D721Med (cell line): Measurements from ENCODE around the gene BACH2.

Experiments
- DNase-seq: peaks from one replicate; pipeline ENCODE4 v3.0.0; 2011; ENCODE audit warnings: low spot score; ENCODE audit not compliant: insufficient read length
- FAIRE-seq: peaks from 2 replicates; lab custom pipeline; 2011; peaks lifted over from hg19 to GRCh38; lab: Jason Lieb, UNC
- CTCF ChIP-seq: IDR thresholded peaks from 2 replicates; pipeline ENCODE4 v1.5.1; 2012; ENCODE audit warnings: mild to moderate bottlenecking, control low read depth; ENCODE audit not compliant: insufficient read depth; ENCODE audit errors: missing control alignments

Gene BACH2

GRCh38 chr6:90315354-90315950, 18.8 kb upstream of the BACH2 start:
- TF ChIP-seq CTCF = no peak
- no peak for FAIRE-seq
- DNase-seq = no peak

- FAIRE-seq = no peak
- no peak for DNase-seq
- no peak for TF ChIP-seq CTCF
These were observed 17.9 kb upstream of the BACH2 start for GRCh38 chr6:90314514-90314913.

GRCh38 chr6:90311569-90311968, 14.9 kb upstream of the BACH2 start:
- no peak for TF ChIP-seq CTCF

GRCh38 chr6:90305800-90306448, 9.3 kb upstream of the BACH2 start:
- no peak for TF ChIP-seq CTCF
- no peak for DNase-seq
- FAIRE-seq = no peak

More at GRCh38 chr6:90311569-90311968, 14.9 kb upstream of the BACH2 start:
- DNase-seq (no peak), FAIRE-seq (no peak)

- TF ChIP-seq CTCF = no peak
- FAIRE-seq = no peak
- no peak for DNase-seq
These were observed 7.7 kb upstream of the BACH2 start for GRCh38 chr6:90304308-90304707.

- no peak for FAIRE-seq
- no peak for TF ChIP-seq CTCF
- no peak for DNase-seq
These were observed 6.4 kb upstream of the BACH2 start for GRCh38 chr6:90303039-90303438.

- no peak for TF ChIP-seq CTCF
- DNase-seq = no peak
- no peak for FAIRE-seq
These were observed 5.7 kb upstream of the BACH2 start for GRCh38 chr6:90302320-90302719.
